GM12865 (cell line): ENCODE measurements around the gene RDH12.
"Not testable (repeated sequence)": the region's sequence is repeated elsewhere in the genome, so short reads cannot be mapped to it uniquely, and the experiment has no call there.

Source experiments
- DNase-seq: peaks from one replicate; pipeline ENCODE4 v3.0.0; 2010; ENCODE audit warnings: low read depth
- H3K4me3 ChIP-seq: 2 replicates; pipeline ENCODE4 v1.5.1; 2011; ENCODE audit warnings: mild to moderate bottlenecking, low read depth, low read length, control low read depth
- CTCF ChIP-seq: IDR thresholded peaks from 2 replicates; pipeline ENCODE4 v1.5.1; 2011; ENCODE audit warnings: low read length, control low read depth, low read depth, inconsistent platforms; ENCODE audit not compliant: insufficient read depth; ENCODE audit errors: missing control alignments

RDH12 gene

GRCh38 chr14:67704484-67705089, 2.9 kb downstream of the RDH12 start:
- peak; percentile 71 for TF ChIP-seq CTCF
- peak; percentile 74 for DNase-seq
- no peak overlapping the region for H3K4me3 ChIP-seq

- TF ChIP-seq CTCF, result no peak
- DNase-seq, result no peak
- no peak overlapping the region for H3K4me3 ChIP-seq
Observed at GRCh38 chr14:67705211-67705610, 3.5 kb downstream of the RDH12 start.

- DNase-seq, H3K4me3 ChIP-seq: not testable (repeated sequence)
Observed at GRCh38 chr14:67709346-67709745, 7.7 kb downstream of the RDH12 start.

GRCh38 chr14:67709796-67710195, 8.1 kb downstream of the RDH12 start:
- DNase-seq, H3K4me3 ChIP-seq: not testable (repeated sequence)

DNA sequence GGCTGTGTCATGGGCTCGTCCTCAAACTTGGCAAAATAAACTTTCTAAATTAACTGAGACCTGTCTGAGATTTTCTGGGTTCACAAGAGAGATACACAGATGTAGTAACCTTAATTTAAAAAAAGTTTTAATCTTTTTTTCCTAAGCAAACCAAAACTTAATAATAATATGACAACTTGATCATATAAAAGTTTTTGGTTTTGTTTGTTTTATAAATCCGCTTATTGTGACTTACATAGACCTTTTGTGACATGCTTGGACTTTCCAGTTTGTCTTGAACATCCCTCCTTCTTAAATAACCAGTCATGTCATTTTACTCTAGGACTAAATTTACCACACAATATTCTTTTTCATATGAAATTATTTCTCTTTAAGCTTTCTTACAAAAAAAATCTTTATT, 8.5 kb downstream of the RDH12 start:
- DNase-seq, result peak; percentile 9
- no peak for TF ChIP-seq CTCF
- no peak overlapping the region for H3K4me3 ChIP-seq

GRCh38 chr14:67717048-67717447, 15.4 kb downstream of the RDH12 start:
- no peak for DNase-seq
- no peak for TF ChIP-seq CTCF
- H3K4me3 ChIP-seq, result no peak overlapping the region

DNA sequence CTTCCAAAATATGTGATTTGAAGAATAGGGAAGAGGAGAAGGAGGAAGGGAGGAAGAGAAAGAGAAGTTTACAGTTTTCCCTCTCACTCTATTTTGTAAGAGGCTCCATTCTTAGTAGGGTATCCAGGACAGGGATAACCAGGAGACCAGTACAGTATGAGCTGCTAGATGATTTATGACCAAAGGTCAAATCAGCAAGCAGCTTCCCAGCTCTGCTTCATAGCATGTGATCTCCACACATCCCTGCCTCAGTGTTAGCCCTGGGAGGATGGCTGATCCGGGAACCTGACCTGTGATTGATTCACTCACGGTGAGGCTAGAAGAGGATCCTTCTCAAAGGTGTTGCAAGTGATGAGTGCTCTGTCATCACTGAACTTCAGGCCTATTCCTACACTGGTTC, 16.6 kb downstream of the RDH12 start:
- DNase-seq, result no peak
- H3K4me3 ChIP-seq, result no peak overlapping the region
- no peak for TF ChIP-seq CTCF

DNA sequence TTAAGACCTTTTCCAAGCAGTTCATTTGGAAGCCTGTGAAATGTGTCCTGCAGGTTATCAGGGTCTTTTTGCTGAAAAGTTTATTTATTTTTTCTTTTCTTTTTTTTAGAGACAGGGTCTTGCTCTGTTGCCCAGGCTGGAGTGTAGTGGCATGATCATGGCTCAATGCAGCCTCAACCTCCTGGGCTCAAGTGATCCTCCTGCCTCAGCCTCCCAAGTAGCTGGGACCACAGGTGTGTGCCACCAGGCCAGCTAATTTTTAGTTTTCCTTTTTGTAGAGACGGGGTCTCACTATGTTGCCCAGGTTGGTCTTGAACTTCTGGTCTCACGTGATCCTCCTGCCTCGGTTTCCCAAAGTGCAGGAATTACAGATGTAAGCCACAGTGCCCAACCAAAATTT, 17.7 kb downstream of the RDH12 start:
- not testable (repeated sequence) for DNase-seq, H3K4me3 ChIP-seq

GRCh38 chr14:67719866-67720265, 18.2 kb downstream of the RDH12 start:
- H3K4me3 ChIP-seq, result no peak overlapping the region
- DNase-seq, result no peak
- no peak for TF ChIP-seq CTCF
